Activated T-helper 2 cell treated with anti-CD3 and anti-CD28 coated beads, Interferon-gamma antibody, Interleukin-2, Interleukin-4, amounts not matched to agents 10 μg/mL and 5 μg/mL and 100 μg/mL, durations not matched to agents 14 hours and 24 hours and 36 hours (primary cell): ENCODE measurements around the gene AVPR1B. TPM values are rescaled to one million over a fixed set of nuclear protein-coding genes. Genes with fewer than 3 reads are reported as not detected.

Experiments
- DNase-seq: peaks from one replicate; pipeline ENCODE4 v3.0.0; 2021; ENCODE audit warnings: low spot score
- H3K27ac Mint-ChIP-seq: one replicate; pipeline ENCODE4 v1.8.0; 2021; ENCODE audit warnings: mixed read lengths
- H3K27me3 Mint-ChIP-seq: one replicate; pipeline ENCODE4 v1.8.0; 2021; ENCODE audit warnings: low read depth, mixed read lengths
- H3K36me3 Mint-ChIP-seq: one replicate; pipeline ENCODE4 v1.8.0; 2021; ENCODE audit warnings: low read depth, mixed read lengths
- H3K4me1 Mint-ChIP-seq: one replicate; pipeline ENCODE4 v1.8.0; 2021; ENCODE audit warnings: low read depth, mixed read lengths
- H3K4me3 Mint-ChIP-seq: one replicate; pipeline ENCODE4 v1.8.0; 2021; ENCODE audit warnings: low read depth, mild to moderate bottlenecking, moderate library complexity, mixed read lengths
- H3K9me3 Mint-ChIP-seq: one replicate; pipeline ENCODE4 v1.8.0; 2021; ENCODE audit warnings: mixed read lengths
- intact Hi-C: fragments of 100-400 bp; cut with micrococcal nuclease; formaldehyde crosslinking; loops from one replicate; pipeline ENCODE4 v1.15.1; 2023
- total RNA-seq: library from RNA; stranded (reverse); gene quantifications from 2 replicates; pipeline ENCODE4 v1.2.3, GENCODE V29; 2022

Gene AVPR1B
- total RNA-seq, 1 donor from 2014 or later, result not detected

- H3K9me3 Mint-ChIP-seq, result peaks cover 17% of the 10 kb centered on the region
- H3K27me3 Mint-ChIP-seq, result peaks cover 59% of the 10 kb centered on the region
- no peak overlapping the region for H3K27ac Mint-ChIP-seq
- peaks cover 2% of the 10 kb centered on the region for H3K4me1 Mint-ChIP-seq
- no peaks in the 10 kb centered on the region for H3K36me3 Mint-ChIP-seq
- no peak overlapping the region for H3K4me3 Mint-ChIP-seq
- intact Hi-C loops, result no loop called here
- no peak for DNase-seq
Observed at GRCh38 chr1:206122686-206123085, 5.5 kb upstream of the AVPR1B start.

DNA sequence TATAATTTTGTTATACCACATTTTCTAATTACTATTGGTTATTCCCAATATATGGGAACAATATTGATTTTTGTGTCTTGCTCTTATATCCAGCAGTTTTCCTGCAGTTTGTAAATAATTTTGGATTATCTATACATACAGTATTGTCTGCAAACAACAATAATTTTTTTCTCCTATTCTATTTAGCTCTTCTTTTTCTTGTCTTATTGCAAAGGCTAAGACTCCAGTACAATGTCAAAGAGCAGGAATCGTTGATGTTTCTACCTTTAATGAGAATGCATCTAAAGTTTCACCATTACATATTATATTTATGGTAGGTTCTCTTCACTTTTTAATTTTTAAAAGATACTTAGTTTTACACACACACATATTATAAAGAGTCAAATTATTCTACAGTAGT lies 4.1 kb upstream of the AVPR1B start:
- Mint-ChIP-seq H3K4me1 (peaks cover 6% of the 10 kb centered on the region), H3K9me3 (peaks cover 17% of the 10 kb centered on the region), H3K27me3 (peaks cover 61% of the 10 kb centered on the region), H3K36me3 (no peaks in the 10 kb centered on the region), H3K4me3 (no peak overlapping the region), H3K27ac (no peak overlapping the region)
- intact Hi-C loops, result no loop called here
- DNase-seq, result no peak

DNA sequence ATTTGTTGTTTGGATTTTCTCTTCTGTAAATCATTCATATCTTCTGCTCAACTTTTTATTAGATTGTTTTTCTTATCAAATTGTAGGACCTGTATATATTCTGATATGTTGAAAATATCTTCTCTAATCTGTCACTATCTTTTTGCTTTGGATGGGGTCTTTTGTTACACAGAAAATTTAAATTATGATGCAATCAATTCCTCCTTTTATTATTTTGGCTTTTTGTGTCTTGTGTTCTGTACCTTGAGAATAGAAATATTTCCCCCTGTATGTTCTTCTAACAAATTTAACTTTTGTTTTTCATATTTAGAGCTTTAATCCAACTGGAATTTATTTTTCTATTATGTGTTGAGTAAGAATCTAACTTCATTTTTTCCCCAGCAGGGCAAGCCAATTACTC lies 3.2 kb upstream of the AVPR1B start:
- Mint-ChIP-seq H3K36me3 (no peaks in the 10 kb centered on the region), H3K9me3 (peaks cover 17% of the 10 kb centered on the region), H3K4me3 (no peak overlapping the region), H3K27ac (no peak overlapping the region), H3K4me1 (peaks cover 6% of the 10 kb centered on the region), H3K27me3 (peaks cover 62% of the 10 kb centered on the region)
- intact Hi-C loops, result no loop called here
- DNase-seq, result no peak

DNA sequence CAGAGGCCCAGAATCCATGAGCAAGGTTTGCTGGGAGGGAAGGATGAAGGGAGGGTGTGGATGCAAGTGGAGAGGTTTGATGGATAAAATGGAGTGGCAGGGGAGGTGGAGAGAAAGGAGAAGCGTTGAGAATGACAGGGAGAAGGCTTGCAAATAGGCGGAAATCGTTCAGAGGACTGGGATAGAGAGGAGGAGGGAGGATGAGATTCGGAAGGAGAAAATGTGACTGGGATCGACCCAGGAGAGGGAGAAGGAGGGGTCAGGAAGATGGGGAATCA lies 376 bp downstream of the AVPR1B start:
- H3K9me3 Mint-ChIP-seq, result peaks cover 10% of the 10 kb centered on the region
- DNase-seq, result no peak
- intact Hi-C loops, result no loop called here
- no peak overlapping the region for H3K4me3 Mint-ChIP-seq
- peaks cover 6% of the 10 kb centered on the region for H3K4me1 Mint-ChIP-seq
- no peaks in the 10 kb centered on the region for H3K36me3 Mint-ChIP-seq
- no peak overlapping the region for H3K27ac Mint-ChIP-seq
- peaks cover 60% of the 10 kb centered on the region for H3K27me3 Mint-ChIP-seq

- DNase-seq, result no peak
- peaks cover 57% of the 10 kb centered on the region for H3K27me3 Mint-ChIP-seq
- intact Hi-C loops, result no loop called here
- H3K4me3 Mint-ChIP-seq, result no peak overlapping the region
- H3K4me1 Mint-ChIP-seq, result peaks cover 6% of the 10 kb centered on the region
- H3K36me3 Mint-ChIP-seq, result no peaks in the 10 kb centered on the region
- H3K27ac Mint-ChIP-seq, result no peak overlapping the region
- peaks cover 5% of the 10 kb centered on the region for H3K9me3 Mint-ChIP-seq
Observed at GRCh38 chr1:206116191-206116872, 856 bp downstream of the AVPR1B start.

GRCh38 chr1:206115791-206116190 lies 1.4 kb downstream of the AVPR1B start:
- Mint-ChIP-seq H3K4me3 (no peak overlapping the region), H3K27ac (no peak overlapping the region), H3K27me3 (peaks cover 54% of the 10 kb centered on the region), H3K36me3 (no peaks in the 10 kb centered on the region), H3K9me3 (no peaks in the 10 kb centered on the region), H3K4me1 (peaks cover 6% of the 10 kb centered on the region)
- intact Hi-C loops, result no loop called here
- no peak for DNase-seq

- Mint-ChIP-seq H3K9me3 (no peaks in the 10 kb centered on the region), H3K36me3 (no peaks in the 10 kb centered on the region), H3K27ac (no peak overlapping the region), H3K4me1 (peaks cover 6% of the 10 kb centered on the region), H3K27me3 (peaks cover 45% of the 10 kb centered on the region), H3K4me3 (no peak overlapping the region)
- intact Hi-C loops, result no loop called here
- DNase-seq, result no peak
Observed at GRCh38 chr1:206114692-206115640, 2.2 kb downstream of the AVPR1B start.

DNA sequence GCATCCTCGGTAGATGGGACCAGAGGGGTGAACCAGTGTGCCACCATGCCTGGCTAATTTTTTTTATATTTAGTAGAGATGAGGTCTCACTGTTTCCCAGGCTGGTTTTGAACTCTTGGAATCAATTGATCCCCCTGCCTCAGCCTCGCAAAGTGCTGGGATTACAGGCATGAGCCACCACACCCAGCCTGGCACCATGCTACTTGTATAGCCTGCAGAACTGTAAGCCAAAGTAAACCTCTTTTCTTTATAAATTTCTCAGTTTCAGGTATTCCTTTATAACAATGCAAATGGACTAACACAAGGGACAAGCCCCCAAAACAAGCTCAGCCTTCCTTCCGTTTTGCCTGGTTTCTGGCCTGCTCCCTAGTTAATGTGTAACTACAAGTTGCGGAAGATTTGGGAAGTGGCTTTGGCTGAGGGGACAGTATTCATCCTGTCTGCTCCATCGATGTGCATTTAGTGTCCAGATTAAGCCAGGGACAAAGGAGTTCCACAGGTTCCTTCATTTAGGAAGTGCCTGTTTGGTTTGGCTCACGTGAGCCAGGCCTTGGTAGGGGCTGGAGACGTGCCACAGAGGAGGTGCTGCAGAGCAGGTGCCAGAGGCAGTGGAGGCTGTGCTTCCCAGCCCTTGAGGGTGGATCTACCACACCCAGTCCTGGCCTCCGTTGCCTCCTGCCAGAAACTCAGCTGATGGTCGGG lies 4.4 kb downstream of the AVPR1B start:
- no peaks in the 10 kb centered on the region for H3K36me3 Mint-ChIP-seq
- no peak overlapping the region for H3K4me3 Mint-ChIP-seq
- H3K4me1 Mint-ChIP-seq, result peaks cover 4% of the 10 kb centered on the region
- DNase-seq, result no peak
- peaks cover 38% of the 10 kb centered on the region for H3K27me3 Mint-ChIP-seq
- intact Hi-C loops, result no loop called here
- H3K9me3 Mint-ChIP-seq, result no peaks in the 10 kb centered on the region
- H3K27ac Mint-ChIP-seq, result no peak overlapping the region

- Mint-ChIP-seq H3K27me3 (peaks cover 29% of the 10 kb centered on the region), H3K4me1 (no peaks in the 10 kb centered on the region), H3K9me3 (no peaks in the 10 kb centered on the region), H3K27ac (no peak overlapping the region), H3K4me3 (no peak overlapping the region), H3K36me3 (no peaks in the 10 kb centered on the region)
- intact Hi-C loops, result no loop called here
- DNase-seq, result no peak
Observed at GRCh38 chr1:206111271-206111927, 5.8 kb downstream of the AVPR1B start.

- H3K4me1 Mint-ChIP-seq, result no peaks in the 10 kb centered on the region
- H3K4me3 Mint-ChIP-seq, result no peak overlapping the region
- H3K36me3 Mint-ChIP-seq, result no peaks in the 10 kb centered on the region
- intact Hi-C loops, result no loop called here
- H3K27ac Mint-ChIP-seq, result no peak overlapping the region
- DNase-seq, result no peak
- H3K9me3 Mint-ChIP-seq, result no peaks in the 10 kb centered on the region
- H3K27me3 Mint-ChIP-seq, result peaks cover 24% of the 10 kb centered on the region
Observed at GRCh38 chr1:206110820-206111219, 6.4 kb downstream of the AVPR1B start.

- peaks cover 18% of the 10 kb centered on the region for H3K27me3 Mint-ChIP-seq
- no peaks in the 10 kb centered on the region for H3K4me1 Mint-ChIP-seq
- DNase-seq, result no peak
- H3K4me3 Mint-ChIP-seq, result no peak overlapping the region
- H3K36me3 Mint-ChIP-seq, result no peaks in the 10 kb centered on the region
- H3K27ac Mint-ChIP-seq, result no peak overlapping the region
- intact Hi-C loops, result no loop called here
- H3K9me3 Mint-ChIP-seq, result no peaks in the 10 kb centered on the region
Observed at GRCh38 chr1:206110161-206110560, 7.0 kb downstream of the AVPR1B start.

GRCh38 chr1:206109718-206110117 lies 7.5 kb downstream of the AVPR1B start:
- DNase-seq, result no peak
- Mint-ChIP-seq H3K9me3 (no peaks in the 10 kb centered on the region), H3K36me3 (no peaks in the 10 kb centered on the region), H3K27me3 (peaks cover 15% of the 10 kb centered on the region), H3K27ac (no peak overlapping the region), H3K4me1 (no peaks in the 10 kb centered on the region), H3K4me3 (no peak overlapping the region)
- intact Hi-C loops, result loop anchor here (5.0 kb wide), 1 partner anchor 317 kb away; no protein-coding TSS in a partner anchor
